ENCODE data around the gene LRRC23. TPM values are rescaled to one million over a fixed set of nuclear protein-coding genes. Genes with fewer than 3 reads are reported as not detected.
A peak's percentile ranks its signal among the peaks of the same experiment; 100 is the strongest.

The LRRC23 gene
- total and polyA plus RNA-seq, 2 of the 13 experiments (the other 11 are each of a cell fraction or from before 2014, with no cell fraction given): 6.0 to 7.8 TPM

DNA sequence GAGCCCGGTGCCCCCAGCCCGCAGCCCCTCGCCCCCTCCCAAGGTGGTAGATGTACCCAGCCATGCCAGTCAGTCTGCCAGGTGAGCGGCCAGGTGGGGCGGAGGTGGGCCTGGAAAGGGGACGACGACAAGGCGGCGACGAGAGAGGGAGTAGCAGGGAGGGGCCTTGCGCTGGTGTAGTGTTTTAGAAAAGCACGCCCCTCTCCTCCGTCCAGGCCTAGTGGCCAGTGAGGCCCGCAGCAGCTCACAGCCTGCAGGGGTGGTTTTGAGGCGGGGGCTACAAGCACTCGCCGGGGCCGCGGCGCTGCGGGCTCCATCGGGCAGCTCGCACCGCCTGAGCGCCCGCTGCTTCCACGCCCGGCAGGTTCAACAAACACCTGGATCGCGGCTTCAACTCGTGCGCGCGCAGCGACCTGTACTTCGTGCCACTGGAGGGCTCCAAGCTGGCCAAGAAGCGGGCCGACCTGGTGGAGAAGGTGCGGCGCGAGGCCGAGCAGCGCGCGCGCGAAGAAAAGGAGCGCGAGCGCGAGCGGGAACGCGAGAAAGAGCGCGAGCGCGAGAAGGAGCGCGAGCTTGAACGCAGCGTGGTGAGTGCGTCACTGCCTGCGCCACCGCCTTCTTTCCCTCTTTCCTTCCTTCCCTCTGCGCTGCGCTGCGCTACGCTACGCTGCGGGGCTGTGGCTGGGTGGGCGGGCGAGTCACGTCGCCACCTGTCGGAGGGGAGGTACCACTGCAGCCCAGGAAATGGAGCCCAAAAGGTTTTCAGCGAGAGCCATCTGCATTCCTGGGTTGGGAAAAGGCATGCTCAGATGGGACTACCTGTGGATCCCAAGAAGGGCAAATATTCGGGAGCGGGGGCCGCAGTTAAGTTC lies 33.1 kb downstream of the LRRC23 start (continued):
- peak; percentile 94 for TF ChIP-seq PHF20 (CRISPR knock-in tag; IDR thresholded peaks at IDR 0.05)
- TF ChIP-seq ZNF589 (CRISPR knock-in tag; conservative IDR thresholded peaks at IDR 0.05): no peak; the same call in 1 of the 2 replicates
- no peak for TF ChIP-seq SMARCC2 (IDR thresholded peaks at IDR 0.05)
- TF ChIP-seq, protein P1, sequence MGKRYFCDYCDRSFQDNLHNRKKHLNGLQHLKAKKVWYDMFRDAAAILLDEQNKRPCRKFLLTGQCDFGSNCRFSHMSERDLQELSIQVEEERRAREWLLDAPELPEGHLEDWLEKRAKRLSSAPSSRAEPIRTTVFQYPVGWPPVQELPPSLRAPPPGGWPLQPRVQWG (CRISPR knock-in tag; IDR thresholded peaks at IDR 0.05; ENCODE audit: borderline replicate concordance, low read depth): no peak
- peak; percentile 24; the same call in 1 of the 2 replicates for TF ChIP-seq SMC3 (IDR thresholded peaks at IDR 0.05; ENCODE audit: low read length)
- no peak for TF ChIP-seq ZNF562 (CRISPR knock-in tag; IDR thresholded peaks at IDR 0.05; ENCODE audit: borderline replicate concordance)
- TF ChIP-seq GMEB2 (CRISPR knock-in tag; IDR thresholded peaks at IDR 0.05; ENCODE audit: low read depth): peak; percentile 90
- TF ChIP-seq HIVEP1 (CRISPR knock-in tag; IDR thresholded peaks at IDR 0.05): peak; percentile 68; the same call in 1 of the 2 replicates
- TF ChIP-seq, protein P2, sequence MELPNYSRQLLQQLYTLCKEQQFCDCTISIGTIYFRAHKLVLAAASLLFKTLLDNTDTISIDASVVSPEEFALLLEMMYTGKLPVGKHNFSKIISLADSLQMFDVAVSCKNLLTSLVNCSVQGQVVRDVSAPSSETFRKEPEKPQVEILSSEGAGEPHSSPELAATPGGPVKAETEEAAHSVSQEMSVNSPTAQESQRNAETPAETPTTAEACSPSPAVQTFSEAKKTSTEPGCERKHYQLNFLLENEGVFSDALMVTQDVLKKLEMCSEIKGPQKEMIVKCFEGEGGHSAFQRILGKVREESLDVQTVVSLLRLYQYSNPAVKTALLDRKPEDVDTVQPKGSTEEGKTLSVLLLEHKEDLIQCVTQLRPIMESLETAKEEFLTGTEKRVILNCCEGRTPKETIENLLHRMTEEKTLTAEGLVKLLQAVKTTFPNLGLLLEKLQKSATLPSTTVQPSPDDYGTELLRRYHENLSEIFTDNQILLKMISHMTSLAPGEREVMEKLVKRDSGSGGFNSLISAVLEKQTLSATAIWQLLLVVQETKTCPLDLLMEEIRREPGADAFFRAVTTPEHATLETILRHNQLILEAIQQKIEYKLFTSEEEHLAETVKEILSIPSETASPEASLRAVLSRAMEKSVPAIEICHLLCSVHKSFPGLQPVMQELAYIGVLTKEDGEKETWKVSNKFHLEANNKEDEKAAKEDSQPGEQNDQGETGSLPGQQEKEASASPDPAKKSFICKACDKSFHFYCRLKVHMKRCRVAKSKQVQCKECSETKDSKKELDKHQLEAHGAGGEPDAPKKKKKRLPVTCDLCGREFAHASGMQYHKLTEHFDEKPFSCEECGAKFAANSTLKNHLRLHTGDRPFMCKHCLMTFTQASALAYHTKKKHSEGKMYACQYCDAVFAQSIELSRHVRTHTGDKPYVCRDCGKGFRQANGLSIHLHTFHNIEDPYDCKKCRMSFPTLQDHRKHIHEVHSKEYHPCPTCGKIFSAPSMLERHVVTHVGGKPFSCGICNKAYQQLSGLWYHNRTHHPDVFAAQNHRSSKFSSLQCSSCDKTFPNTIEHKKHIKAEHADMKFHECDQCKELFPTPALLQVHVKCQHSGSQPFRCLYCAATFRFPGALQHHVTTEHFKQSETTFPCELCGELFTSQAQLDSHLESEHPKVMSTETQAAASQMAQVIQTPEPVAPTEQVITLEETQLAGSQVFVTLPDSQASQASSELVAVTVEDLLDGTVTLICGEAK (IDR thresholded peaks at IDR 0.05): no peak
- TF ChIP-seq, protein P2 (CRISPR knock-in tag; IDR thresholded peaks at IDR 0.05): peak; percentile 91; the same call in 1 of the 2 replicates
- TF ChIP-seq BHLHE40 (IDR thresholded peaks at IDR 0.05; ENCODE audit: low read length): 0 out of 2 replicates have a peak, but pooled peaks have one; percentile 23
- no peak for TF ChIP-seq CENPX (CRISPR knock-in tag; IDR thresholded peaks at IDR 0.05)
- TF ChIP-seq ZNF354B (CRISPR knock-in tag; IDR thresholded peaks at IDR 0.05): no peak
- peak; percentile 73 for TF ChIP-seq ASH2L (IDR thresholded peaks at IDR 0.05; ENCODE audit: insufficient read length, low read depth, low read length)
- no peak for TF ChIP-seq JUN (CRISPR knock-in tag; IDR thresholded peaks at IDR 0.05)
- peak; percentile 91 for TF ChIP-seq CHD2 (IDR thresholded peaks at IDR 0.05; ENCODE audit: low read depth, low read length)
- peak; percentile 72; the same call in 1 of the 2 replicates for TF ChIP-seq BRD4 (CRISPR knock-in tag; IDR thresholded peaks at IDR 0.05)
- peak; percentile 93; the same call in 1 of the 2 replicates for TF ChIP-seq ARID2 (CRISPR knock-in tag; IDR thresholded peaks at IDR 0.05; ENCODE audit: borderline replicate concordance)
